Stomach (tissue), 9 donors: ENCODE data around the gene RBPJ. TPM values are rescaled to one million over a fixed set of nuclear protein-coding genes. Genes with fewer than 3 reads are reported as not detected.

Experiments used
- DNase-seq, 2 donors: peaks; one replicate each; pipeline versions ENCODE4 v3.0.0 to v3.0.0-alpha.2; 2013 to 2019
- H3K27ac ChIP-seq, 5 donors: fragments of 200-600 bp in 4 of 5; sonication (generic) in 4 of 5; one replicate each; pipeline ENCODE4 v1.5.1; 2013 to 2019; ENCODE audit warnings: mild to moderate bottlenecking in 1 of 5, moderate library complexity in 1 of 5
- H3K27me3 ChIP-seq, 3 donors: fragments of 200-600 bp; sonication (generic); one replicate each; pipeline ENCODE4 v1.5.1; 2017 to 2019; ENCODE audit warnings: mixed run types in 1 of 3
- H3K36me3 ChIP-seq, 4 donors: fragments of 200-600 bp; sonication (generic); 1 replicate in 3 of 4; 2 replicates in 1 of 4; pipeline ENCODE4 v1.5.1; 2016 to 2019
- H3K4me1 ChIP-seq, 4 donors: fragments of 200-600 bp; sonication (generic); one replicate each; pipeline ENCODE4 v1.5.1; 2016 to 2019
- H3K4me3 ChIP-seq, 4 donors: fragments of 200-600 bp; sonication (generic) in 3 of 4; one replicate each; pipeline ENCODE4 v1.5.1; 2016 to 2019; ENCODE audit warnings: mild to moderate bottlenecking in 1 of 4
- H3K9me3 ChIP-seq, 4 donors: fragments of 200-600 bp; sonication (generic); one replicate each; pipeline ENCODE4 v1.5.1; 2016 to 2019
- EP300 ChIP-seq: sonication (generic); formaldehyde crosslinking; IDR thresholded peaks from one replicate; pipeline ENCODE4 v1.6.1; 2017; ENCODE audit warnings: antibody characterized with exemption
- POLR2A ChIP-seq, 4 donors: fragments of 450-650 bp; IDR thresholded peaks; one replicate each; pipeline ENCODE4 v1.6.1; 2016; ENCODE audit warnings: antibody characterized with exemption in 4 of 4, control low read depth in 2 of 4, mild to moderate bottlenecking in 1 of 4, moderate library complexity in 1 of 4
- POLR2AphosphoS5 ChIP-seq, 3 donors: sonication (generic); formaldehyde crosslinking; IDR thresholded peaks; one replicate each; pipeline ENCODE4 v1.6.1; 2016; ENCODE audit warnings: antibody characterized with exemption in 3 of 3
- WGBS, 5 donors: extraction: QIAGEN DNeasy Blood & Tissue Kit in 3 of 5; methylation state at CpG; one replicate each; pipeline versions ENCODE4 v1.1.5 to v1.1.7; 2013 to 2018; 5-methylcytosine and 5-hydroxymethylcytosine counted together
- intact Hi-C: fragments of 100-400 bp; cut with DNase I; formaldehyde crosslinking; loops from one replicate; pipeline ENCODE4 v1.15.1; 2023; ENCODE audit warnings: low total_unique reads
- polyA plus RNA-seq, 3 donors: library from polyadenylated mRNA; stranded (reverse); fragments of 200-250 nt; gene quantifications; one replicate each; pipeline ENCODE4 v1.2.3, GENCODE V29; 2013
- total RNA-seq, 5 donors: library from RNA; depleted of rRNA; stranded (reverse); fragments of >200 nt; gene quantifications; one replicate each; pipeline versions ENCODE4 v1.1.0 to v1.2.3, GENCODE V29; 2014 to 2016
- TF ChIP-seq, protein P1 (sequence below), 7 experiments: fragments of 450-650 bp in 4 of 7; fragments of 200-600 bp in 3 of 7; sonication (generic) in 3 of 7; IDR thresholded peaks; one replicate each; pipeline ENCODE4 v1.5.1; 2016 to 2019; ENCODE audit warnings: antibody characterized with exemption in 7 of 7, control low read depth in 2 of 7, mild to moderate bottlenecking in 1 of 7
- donor health status: healthy with polysubstance abuse.
- donor health status: Bipolar disorder and iron deficiency.
- donor health status: healthy.

RBPJ gene
- total and polyA plus RNA-seq, 8 donors: 23.2 to 184 (median 45.8) TPM

DNA sequence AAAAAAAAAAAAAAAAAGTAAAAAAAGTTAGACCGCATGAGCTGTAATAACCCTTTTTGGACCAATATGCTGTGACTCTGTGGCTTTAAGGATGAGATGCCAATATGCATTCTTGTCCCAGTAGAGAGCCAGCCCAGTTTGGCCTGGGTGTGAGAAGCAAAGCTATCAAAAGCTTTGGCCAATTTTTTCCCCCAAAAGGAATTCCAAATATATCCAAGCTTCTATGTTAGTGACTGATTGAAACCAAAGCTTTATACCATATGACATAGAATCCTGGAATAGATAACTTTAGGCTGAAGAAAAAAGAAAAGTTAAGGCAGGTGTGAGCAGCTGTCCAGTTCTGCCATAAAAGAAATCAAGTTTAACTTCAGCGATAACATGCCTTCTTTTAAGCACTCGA, 30.5 kb upstream of the RBPJ start:
- Histone ChIP-seq H3K27me3 (no peaks in the 10 kb centered on the region), H3K9me3 (no peaks in the 10 kb centered on the region), H3K4me1 (peaks cover 0 to 23% (median 8%) of the 10 kb centered on the region in 4 donors), H3K27ac (no peak overlapping the region), H3K36me3 (no peaks in the 10 kb centered on the region), H3K4me3 (no peak overlapping the region)
- no peak for DNase-seq
- TF ChIP-seq, protein P1, sequence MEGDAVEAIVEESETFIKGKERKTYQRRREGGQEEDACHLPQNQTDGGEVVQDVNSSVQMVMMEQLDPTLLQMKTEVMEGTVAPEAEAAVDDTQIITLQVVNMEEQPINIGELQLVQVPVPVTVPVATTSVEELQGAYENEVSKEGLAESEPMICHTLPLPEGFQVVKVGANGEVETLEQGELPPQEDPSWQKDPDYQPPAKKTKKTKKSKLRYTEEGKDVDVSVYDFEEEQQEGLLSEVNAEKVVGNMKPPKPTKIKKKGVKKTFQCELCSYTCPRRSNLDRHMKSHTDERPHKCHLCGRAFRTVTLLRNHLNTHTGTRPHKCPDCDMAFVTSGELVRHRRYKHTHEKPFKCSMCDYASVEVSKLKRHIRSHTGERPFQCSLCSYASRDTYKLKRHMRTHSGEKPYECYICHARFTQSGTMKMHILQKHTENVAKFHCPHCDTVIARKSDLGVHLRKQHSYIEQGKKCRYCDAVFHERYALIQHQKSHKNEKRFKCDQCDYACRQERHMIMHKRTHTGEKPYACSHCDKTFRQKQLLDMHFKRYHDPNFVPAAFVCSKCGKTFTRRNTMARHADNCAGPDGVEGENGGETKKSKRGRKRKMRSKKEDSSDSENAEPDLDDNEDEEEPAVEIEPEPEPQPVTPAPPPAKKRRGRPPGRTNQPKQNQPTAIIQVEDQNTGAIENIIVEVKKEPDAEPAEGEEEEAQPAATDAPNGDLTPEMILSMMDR (IDR thresholded peaks at IDR 0.05): no peak
- TF ChIP-seq POLR2AphosphoS5 (IDR thresholded peaks at IDR 0.05) (no peak), POLR2A (IDR thresholded peaks at IDR 0.05) (no peak), EP300 (no peak)
- intact Hi-C loops: no loop called here
- WGBS, 5 donors: 66 to 77% (median 75%) methylated on average over 3 of the region's 3 CpGs

DNA sequence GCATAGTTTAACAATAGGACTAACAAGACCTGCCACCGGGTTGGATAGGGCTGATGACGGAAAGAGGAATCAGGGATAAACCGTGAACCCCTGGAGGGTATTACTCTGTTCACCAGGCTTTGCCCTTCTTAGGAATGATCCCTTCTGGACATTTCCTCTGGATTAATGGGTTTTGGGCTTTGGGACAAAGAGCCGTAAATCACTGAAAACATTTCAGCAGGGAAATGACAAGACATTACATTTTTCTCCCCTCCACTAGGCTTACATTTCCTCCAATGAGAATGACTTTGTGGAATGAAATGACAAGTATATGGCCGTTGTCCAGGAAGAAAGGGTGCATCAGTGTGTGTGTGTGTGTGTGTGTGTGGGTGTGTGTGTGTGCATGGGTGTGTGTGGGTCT, 25.9 kb upstream of the RBPJ start:
- Histone ChIP-seq H3K4me3 (no peak overlapping the region), H3K27ac (no peak overlapping the region), H3K27me3 (no peaks in the 10 kb centered on the region), H3K36me3 (no peaks in the 10 kb centered on the region), H3K9me3 (no peaks in the 10 kb centered on the region), H3K4me1 (peaks cover 0 to 11% (median 7%) of the 10 kb centered on the region in 4 donors)
- intact Hi-C loops: no loop called here
- no peak for DNase-seq
- TF ChIP-seq EP300 (no peak), POLR2AphosphoS5 (IDR thresholded peaks at IDR 0.05) (no peak), POLR2A (IDR thresholded peaks at IDR 0.05) (no peak)
- TF ChIP-seq, protein P1 (IDR thresholded peaks at IDR 0.05): no peak
- 81 to 88% (median 84%) methylated on average over 5 of the region's 5 CpGs for WGBS, 5 donors

DNA sequence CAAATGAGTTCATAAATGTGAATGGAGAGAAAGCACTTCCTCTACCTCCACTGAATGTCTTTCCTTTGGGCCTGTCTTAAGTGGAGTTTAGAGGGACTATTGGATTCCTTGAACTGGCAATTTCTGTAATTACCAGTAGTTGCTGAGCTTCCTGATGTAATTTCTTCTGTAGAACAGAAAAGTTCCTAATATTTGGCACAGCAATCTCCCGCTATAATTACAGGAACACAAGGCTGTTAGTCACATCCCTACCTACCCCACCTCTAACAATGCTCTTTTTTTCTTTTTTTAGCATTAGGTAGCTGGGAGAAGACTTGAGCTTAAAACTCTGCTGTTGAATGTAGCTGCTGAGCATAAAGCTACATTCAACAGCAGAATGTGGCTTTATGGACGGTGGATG, 24.8 kb upstream of the RBPJ start:
- no peak for DNase-seq
- H3K36me3 ChIP-seq: no peaks in the 10 kb centered on the region
- no peak overlapping the region for H3K4me3 ChIP-seq
- no peak for TF ChIP-seq POLR2AphosphoS5 (IDR thresholded peaks at IDR 0.05)
- TF ChIP-seq, protein P1 (IDR thresholded peaks at IDR 0.05): no peak
- no peak for TF ChIP-seq POLR2A (IDR thresholded peaks at IDR 0.05)
- H3K4me1 ChIP-seq: peaks cover 0 to 10% (median 2%) of the 10 kb centered on the region in 4 donors
- no peak overlapping the region for H3K27ac ChIP-seq
- H3K9me3 ChIP-seq: no peaks in the 10 kb centered on the region
- no peaks in the 10 kb centered on the region for H3K27me3 ChIP-seq
- intact Hi-C loops: no loop called here
- WGBS, 5 donors: 80 to 92% (median 91%) methylated on average over 2 of the region's 2 CpGs

DNA sequence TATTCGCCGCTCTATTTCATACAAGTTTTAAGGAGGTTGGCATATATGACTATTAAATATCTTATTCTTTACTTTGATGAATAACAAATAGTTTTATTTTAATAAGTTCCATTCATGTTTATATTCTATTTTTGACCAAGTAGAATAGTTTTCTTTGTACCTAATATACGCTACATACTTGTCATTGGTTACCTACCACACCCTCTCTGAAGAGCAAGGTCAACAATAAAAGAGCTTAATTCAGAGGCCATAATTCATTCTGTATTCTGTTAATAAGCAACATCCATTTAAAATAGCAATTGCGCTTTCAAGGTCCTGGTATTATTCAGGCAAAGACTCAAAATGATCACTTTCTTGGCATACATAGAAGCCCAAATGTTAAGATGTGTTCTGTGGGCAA, 24.3 kb upstream of the RBPJ start:
- no peak overlapping the region for H3K27ac ChIP-seq
- H3K4me3 ChIP-seq: no peak overlapping the region
- no peaks in the 10 kb centered on the region for H3K9me3 ChIP-seq
- no peaks in the 10 kb centered on the region for H3K27me3 ChIP-seq
- no peaks in the 10 kb centered on the region for H3K36me3 ChIP-seq
- DNase-seq: no peak
- TF ChIP-seq POLR2A (IDR thresholded peaks at IDR 0.05) (no peak), EP300 (no peak), POLR2AphosphoS5 (IDR thresholded peaks at IDR 0.05) (no peak)
- TF ChIP-seq, protein P1 (IDR thresholded peaks at IDR 0.05): no peak
- intact Hi-C loops: no loop called here
- 90 to 98% (median 91%) methylated on average over 4 of the region's 4 CpGs for WGBS, 5 donors
- H3K4me1 ChIP-seq: peaks cover 0 to 10% (median 2%) of the 10 kb centered on the region in 4 donors
